IMR-90 (cell line): ENCODE results near the gene SLC25A41. TPM values are rescaled to one million over a fixed set of nuclear protein-coding genes. Genes with fewer than 3 reads are reported as not detected.

Experiments used
- ATAC-seq: fragments of 200-7000 bp; cut with Tn5 transposase; 2 replicates; pipeline ENCODE4 v1.9.1; 2020; ENCODE audit warnings: low read depth, mild to moderate bottlenecking, moderate library complexity
- BruUV-seq: library from RNA; stranded (reverse); fragments of 400-500 nt; replicated peaks from 2 replicates; lab custom pipeline; 2021; lab: Mats Ljungman, UMichigan
- CTCF ChIA-PET: fragments of 300-600 bp; formaldehyde crosslinking; extraction: SDS; loops from one replicate; lab custom pipeline; 2021; ENCODE audit warnings: antibody characterized with exemption; lab: Yijun Ruan, JAX
- POLR2A ChIA-PET: fragments of 300-600 bp; sonication (Branson Sonifier 250); formaldehyde crosslinking; loops from one replicate; lab custom pipeline; 2022; ENCODE audit warnings: antibody characterized with exemption; ENCODE audit not compliant: unreplicated experiment; lab: Charles Lee
- DNase-seq: peaks from one replicate; pipeline ENCODE4 v3.0.0; 2013
- H2AFZ ChIP-seq: replicated peaks from 2 replicates; pipeline ENCODE3; 2013; ENCODE audit warnings: low read length, mild to moderate bottlenecking; ENCODE audit not compliant: poor library complexity
- H2AK5ac ChIP-seq: 2 replicates; pipeline ENCODE4 v1.6.1; 2013; ENCODE audit warnings: low read depth, low read length, inconsistent platforms
- H2AK9ac ChIP-seq: replicated peaks from 2 replicates; pipeline ENCODE3; 2013; ENCODE audit warnings: mild to moderate bottlenecking, low read depth, low read length, moderate library complexity; ENCODE audit not compliant: poor library complexity
- H2BK120ac ChIP-seq: 2 replicates; pipeline ENCODE4 v1.6.1; 2013; ENCODE audit warnings: low read depth, low read length, inconsistent platforms
- H2BK15ac ChIP-seq: 3 replicates; pipeline ENCODE4 v1.6.1; 2013; ENCODE audit warnings: low read depth, low read length, inconsistent platforms
- H2BK20ac ChIP-seq: 2 replicates; pipeline ENCODE4 v1.6.1; 2013; ENCODE audit warnings: low read depth, mild to moderate bottlenecking, inconsistent platforms, low read length, moderate library complexity
- H2BK5ac ChIP-seq: 2 replicates; pipeline ENCODE4 v1.6.1; 2013; ENCODE audit warnings: mild to moderate bottlenecking, low read depth, low read length, inconsistent platforms; ENCODE audit not compliant: poor library complexity, severe bottlenecking
- H3K14ac ChIP-seq: replicated peaks from 2 replicates; pipeline ENCODE4 v1.6.1; 2013; ENCODE audit warnings: low read depth, low read length, inconsistent platforms
- H3K18ac ChIP-seq: 2 replicates; pipeline ENCODE4 v1.6.1; 2013; ENCODE audit warnings: low read depth, low read length, control low read depth
- H3K23ac ChIP-seq: 2 replicates; pipeline ENCODE4 v1.6.1; 2013; ENCODE audit warnings: low read depth, low read length, inconsistent platforms
- H3K27ac ChIP-seq: 2 replicates; pipeline ENCODE4 v1.5.1; 2013; ENCODE audit warnings: mild to moderate bottlenecking, control low read depth, low read length; ENCODE audit not compliant: insufficient read depth
- H3K27me3 ChIP-seq: 2 replicates; pipeline ENCODE4 v1.6.1; 2013; ENCODE audit warnings: low read length; ENCODE audit not compliant: control insufficient read depth, insufficient read depth
- H3K36me3 ChIP-seq: 2 replicates; pipeline ENCODE4 v1.6.1; 2013; ENCODE audit warnings: low read length, mixed read lengths; ENCODE audit not compliant: control insufficient read depth, insufficient read depth
- H3K4ac ChIP-seq: 2 replicates; pipeline ENCODE4 v1.6.1; 2013; ENCODE audit warnings: low read depth, low read length, inconsistent platforms
- H3K4me1 ChIP-seq: 2 replicates; pipeline ENCODE4 v1.6.1; 2013; ENCODE audit warnings: low read length, mixed read lengths; ENCODE audit not compliant: control insufficient read depth, insufficient read depth
- H3K4me2 ChIP-seq: 2 replicates; pipeline ENCODE4 v1.6.1; 2013; ENCODE audit warnings: low read depth, mild to moderate bottlenecking, control low read depth, low read length, moderate library complexity
- H3K4me3 ChIP-seq: 2 replicates; pipeline ENCODE4 v1.5.1; 2013; ENCODE audit warnings: low read depth, mild to moderate bottlenecking, control low read depth, low read length, moderate library complexity; ENCODE audit not compliant: insufficient read depth
- H3K56ac ChIP-seq: 2 replicates; pipeline ENCODE4 v1.6.1; 2013; ENCODE audit warnings: low read length, inconsistent platforms; ENCODE audit not compliant: insufficient read depth; ENCODE audit errors: extremely low read depth
- H3K79me1 ChIP-seq, 2 experiments: 2 replicates each; pipeline ENCODE4 v1.6.1; 2013; ENCODE audit warnings: low read length in 2 of 2, inconsistent platforms in 1 of 2, low read depth in 1 of 2
- H3K9ac ChIP-seq: 2 replicates; pipeline ENCODE4 v1.6.1; 2013; ENCODE audit warnings: low read depth, low read length, control low read depth
- H3K9me1 ChIP-seq: 2 replicates; pipeline ENCODE4 v1.6.1; 2013; ENCODE audit warnings: low read length, inconsistent platforms; ENCODE audit not compliant: insufficient read depth
- H3K9me3 ChIP-seq: 2 replicates; pipeline ENCODE4 v1.6.1; 2013; ENCODE audit warnings: low read length; ENCODE audit not compliant: control insufficient read depth, insufficient read depth
- H4K20me1 ChIP-seq: 2 replicates; pipeline ENCODE4 v1.6.1; 2013; ENCODE audit warnings: low read length, inconsistent platforms; ENCODE audit not compliant: insufficient read depth
- H4K5ac ChIP-seq: 2 replicates; pipeline ENCODE4 v1.6.1; 2013; ENCODE audit warnings: mild to moderate bottlenecking, low read depth, low read length, control low read depth
- H4K8ac ChIP-seq, 2 experiments: 2 replicates each; pipeline ENCODE4 v1.6.1; 2013; ENCODE audit warnings: low read depth in 2 of 2, low read length in 2 of 2, control low read depth in 1 of 2, inconsistent platforms in 1 of 2
- H4K91ac ChIP-seq: 2 replicates; pipeline ENCODE4 v1.6.1; 2013; ENCODE audit warnings: low read depth, low read length, inconsistent platforms; ENCODE audit not compliant: insufficient read depth
- BHLHE40 ChIP-seq: fragments of 150-350 bp; IDR thresholded peaks from 2 replicates; pipeline ENCODE4 v1.6.1; 2016; ENCODE audit warnings: mild to moderate bottlenecking, low read depth, low read length
- CEBPB ChIP-seq: IDR thresholded peaks from 2 replicates; pipeline ENCODE4 v1.6.1; 2012; ENCODE audit warnings: low read depth, low read length, improper control_type of control experiment
- CHD1 ChIP-seq: IDR thresholded peaks from 2 replicates; pipeline ENCODE4 v1.6.1; 2012; ENCODE audit warnings: low read depth, low read length, improper control_type of control experiment
- CTCF ChIP-seq: conservative IDR thresholded peaks from 2 replicates; pipeline ENCODE4 v1.5.1; 2012; ENCODE audit warnings: mild to moderate bottlenecking, low read depth, low read length, improper control_type of control experiment
- ELK1 ChIP-seq: fragments of 150-350 bp; IDR thresholded peaks from 2 replicates; pipeline ENCODE4 v1.6.1; 2016; ENCODE audit warnings: low read depth, mild to moderate bottlenecking, low read length, moderate library complexity, borderline replicate concordance
- FOS ChIP-seq: fragments of 150-350 bp; IDR thresholded peaks from 2 replicates; pipeline ENCODE4 v1.6.1; 2016; ENCODE audit warnings: low read depth, low read length
- MAFK ChIP-seq: IDR thresholded peaks from 2 replicates; pipeline ENCODE4 v1.6.1; 2012; ENCODE audit warnings: low read depth, low read length, improper control_type of control experiment
- MAZ ChIP-seq: IDR thresholded peaks from 2 replicates; pipeline ENCODE4 v1.6.1; 2012; ENCODE audit warnings: low read depth, mild to moderate bottlenecking, low read length, improper control_type of control experiment, moderate library complexity, borderline replicate concordance
- MXI1 ChIP-seq: IDR thresholded peaks from 2 replicates; pipeline ENCODE4 v1.6.1; 2012; ENCODE audit warnings: low read depth, mild to moderate bottlenecking, low read length, moderate library complexity, borderline replicate concordance
- NFE2L2 ChIP-seq: fragments of 150-350 bp; IDR thresholded peaks from 2 replicates; pipeline ENCODE4 v1.6.1; 2016; ENCODE audit warnings: low read depth, mild to moderate bottlenecking, low read length
- POLR2A ChIP-seq: IDR thresholded peaks from 2 replicates; pipeline ENCODE4 v1.6.1; 2012; ENCODE audit warnings: mild to moderate bottlenecking, low read depth, low read length
- RAD21 ChIP-seq: IDR thresholded peaks from 2 replicates; pipeline ENCODE4 v1.6.1; 2012; ENCODE audit warnings: low read length, improper control_type of control experiment
- RCOR1 ChIP-seq: IDR thresholded peaks from 2 replicates; pipeline ENCODE4 v1.6.1; 2012; ENCODE audit warnings: mild to moderate bottlenecking, low read length, improper control_type of control experiment; ENCODE audit not compliant: insufficient replicate concordance
- RFX5 ChIP-seq: IDR thresholded peaks from 2 replicates; pipeline ENCODE4 v1.8.0; 2012; ENCODE audit warnings: low read depth, mild to moderate bottlenecking, low read length, moderate library complexity
- SMC3 ChIP-seq: fragments of 150-350 bp; IDR thresholded peaks from 2 replicates; pipeline ENCODE4 v1.6.1; 2016; ENCODE audit warnings: low read depth, mild to moderate bottlenecking, antibody characterized with exemption, low read length, moderate library complexity
- WGBS, 2 experiments: methylation state at CpG; one replicate each; pipeline versions ENCODE4 v1.1.5 to v1.1.7; 2013; ENCODE audit warnings: missing lambda C conversion rate in 2 of 2; ENCODE audit not compliant: insufficient read length in 1 of 2; ENCODE audit errors: extremely low coverage in 2 of 2; 5-methylcytosine and 5-hydroxymethylcytosine counted together
- dilution Hi-C: fragments of 300-500 bp; cut with HindIII; formaldehyde crosslinking; loops from one replicate; pipeline ENCODE4 v1.14.3; 2018; ENCODE audit warnings: low sequenced_read_pairs; ENCODE audit not compliant: unreplicated experiment
- in situ Hi-C: fragments of 300-500 bp; cut with MboI; formaldehyde crosslinking; loops from 3 replicates; pipeline ENCODE4 v1.14.3; 2019; ENCODE audit warnings: low sequenced_read_pairs, inconsistent platforms, mixed read lengths
- intact Hi-C: fragments of 100-400 bp; cut with micrococcal nuclease; formaldehyde crosslinking; loops from 2 replicates; pipeline ENCODE4 v1.10.0; 2022
- polyA plus RNA-seq, 3 experiments: library from polyadenylated mRNA; depleted of rRNA; stranded (reverse); fragments of >200 nt; gene quantifications; 2 replicates each; pipeline ENCODE4 v1.2.3, GENCODE V29; 2012; ENCODE audit warnings: low replicate concordance in 1 of 3
- total RNA-seq: library from RNA; depleted of rRNA; stranded (reverse); fragments of >200 nt; gene quantifications from 2 replicates; pipeline ENCODE4 v1.2.3, GENCODE V29; 2012
- TF ChIP-seq, protein P1 (sequence below): fragments of 150-350 bp; IDR thresholded peaks from 2 replicates; pipeline ENCODE4 v1.6.1; 2017; ENCODE audit warnings: mild to moderate bottlenecking, antibody characterized with exemption, low read length, low read depth

SLC25A41 gene
- total and polyA plus RNA-seq, 2 of the 4 experiments (the other 2 are of a cell fraction), result not detected

GRCh38 chr19:6446452-6446851 is 12.9 kb upstream of the SLC25A41 start:
- in situ Hi-C loops, result no loop called here
- Histone ChIP-seq H3K14ac (no peak overlapping the region), H2AFZ (no peak overlapping the region), H2BK15ac (no peak overlapping the region), H3K18ac (no peak overlapping the region), H4K20me1 (no peaks in the 10 kb centered on the region), H3K27ac (no peak overlapping the region), H3K4me2 (no peak overlapping the region), H3K36me3 (peaks cover 2% of the 10 kb centered on the region; the same call in 1 of the 2 replicates), H4K8ac (no peak overlapping the region), H2AK9ac (no peak overlapping the region), H3K4ac (no peak overlapping the region), H3K9me1 (no peaks in the 10 kb centered on the region), H2BK120ac (no peak overlapping the region), H3K56ac (no peak overlapping the region), H2BK20ac (no peak overlapping the region), H3K27me3 (no peaks in the 10 kb centered on the region), H3K9ac (no peak overlapping the region), H3K4me3 (no peak overlapping the region), H3K23ac (no peak overlapping the region), H4K91ac (no peak overlapping the region), H2BK5ac (no peak overlapping the region), H2AK5ac (no peak overlapping the region), H4K5ac (no peak overlapping the region), H3K9me3 (no peaks in the 10 kb centered on the region; the same call in 1 of the 2 replicates), H3K4me1 (no peaks in the 10 kb centered on the region), H3K79me1 (no peaks in the 10 kb centered on the region)
- ChIA-PET POLR2A (no interaction called here), CTCF (no interaction called here)
- no TSS peak for BruUV-seq
- dilution Hi-C loops, result no loop called here
- intact Hi-C loops, result no loop called here
- no peak for DNase-seq
- whole genome bisulfite sequencing, 2 experiments, result no CpG with 5 or more reads among the region's 3 CpGs
- TF ChIP-seq MAFK, result no peak
- TF ChIP-seq MAZ, result no peak
- TF ChIP-seq RFX5, result no peak
- no peak for TF ChIP-seq RAD21
- TF ChIP-seq BHLHE40, result no peak
- no peak for TF ChIP-seq RCOR1
- no peak for TF ChIP-seq CEBPB
- no peak for TF ChIP-seq SMC3
- no peak for TF ChIP-seq CTCF
- TF ChIP-seq, protein P1, sequence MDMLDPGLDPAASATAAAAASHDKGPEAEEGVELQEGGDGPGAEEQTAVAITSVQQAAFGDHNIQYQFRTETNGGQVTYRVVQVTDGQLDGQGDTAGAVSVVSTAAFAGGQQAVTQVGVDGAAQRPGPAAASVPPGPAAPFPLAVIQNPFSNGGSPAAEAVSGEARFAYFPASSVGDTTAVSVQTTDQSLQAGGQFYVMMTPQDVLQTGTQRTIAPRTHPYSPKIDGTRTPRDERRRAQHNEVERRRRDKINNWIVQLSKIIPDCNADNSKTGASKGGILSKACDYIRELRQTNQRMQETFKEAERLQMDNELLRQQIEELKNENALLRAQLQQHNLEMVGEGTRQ, result no peak
- no peak for TF ChIP-seq CHD1
- no peak for TF ChIP-seq POLR2A
- TF ChIP-seq ELK1, result no peak
- TF ChIP-seq NFE2L2, result no peak
- TF ChIP-seq FOS, result no peak
- no peak for TF ChIP-seq MXI1
- no peak for ATAC-seq
